ENCODE data around the gene PDK4. TPM values are rescaled to one million over a fixed set of nuclear protein-coding genes. Genes with fewer than 3 reads are reported as not detected.

Gene PDK4
- polyA plus RNA-seq, 3 donors = 2.2 to 26.0 (median 12.4) TPM

- H3K27ac ChIP-seq (ENCODE audit: low read depth in 1 of 2, low read length in 2 of 2) = peak overlapping the region in 1 of 2 donors; percentile 57
- H3K27me3 ChIP-seq (ENCODE audit: control insufficient read depth in 2 of 2, insufficient read depth in 2 of 2, low read length in 2 of 2) = no peaks in the 10 kb centered on the region
- H3K4me1 ChIP-seq (ENCODE audit: control insufficient read depth in 1 of 2, insufficient read depth in 2 of 2, low read length in 2 of 2) = peaks cover 14 to 18% of the 10 kb centered on the region in 2 donors
- peaks cover 0 to 10% (median 2%) of the 10 kb centered on the region in 3 donors for H3K27me3 Mint-ChIP-seq (ENCODE audit: low read depth in 3 of 3)
- no peak for DNase-seq
- H3K27ac Mint-ChIP-seq = peak overlapping the region in 4 of 7 donors; percentile 0 to 33 (median 1)
- peak overlapping the region in 1 of 3 experiments; percentile 59 for H3K4me3 ChIP-seq (replicated peaks in 1 of 3; ENCODE audit: low read depth in 2 of 3, low read length in 3 of 3)
- H3K79me2 ChIP-seq (ENCODE audit: insufficient read depth, low read length) = no peaks in the 10 kb centered on the region
- no peaks in the 10 kb centered on the region for H4K20me1 ChIP-seq (ENCODE audit: insufficient read depth, low read length)
- H3K9ac ChIP-seq (ENCODE audit: insufficient read depth, low read length, poor library complexity, severe bottlenecking) = no peak overlapping the region
- no peaks in the 10 kb centered on the region for H3K36me3 Mint-ChIP-seq
- H3K4me1 Mint-ChIP-seq = peaks cover 16% of the 10 kb centered on the region
- H3K36me3 ChIP-seq (replicated peaks in 1 of 2; ENCODE audit: control insufficient read depth in 1 of 2, insufficient read depth in 2 of 2, low read length in 2 of 2) = no peaks in the 10 kb centered on the region
- H3K9me3 Mint-ChIP-seq = no peaks in the 10 kb centered on the region
- no peaks in the 10 kb centered on the region for H3K9me3 ChIP-seq (replicated peaks in 1 of 2; ENCODE audit: control insufficient read depth in 1 of 2, insufficient read depth in 1 of 2, low read length in 2 of 2)
- peak overlapping the region; percentile 64 for H2AFZ ChIP-seq (ENCODE audit: insufficient read depth, low read depth, low read length, poor library complexity, severe bottlenecking)
- intact Hi-C loops (cut with micrococcal nuclease) = no loop called here
- WGBS (ENCODE audit: insufficient coverage) = no CpG with 5 or more reads among the region's 1 CpG
- H3K4me2 ChIP-seq (replicated peaks; ENCODE audit: extremely low read depth, low read length, poor library complexity, severe bottlenecking) = peak overlapping the region; percentile 53
- no peak for TF ChIP-seq CTCF (IDR thresholded peaks at IDR 0.05)
- peak overlapping the region in 1 of 2 donors; percentile 76 for H3K4me3 Mint-ChIP-seq
Measured at GRCh38 chr7:95545673-95546072, 50.6 kb downstream of the PDK4 start.

GRCh38 chr7:95545007-95545615, 51.2 kb downstream of the PDK4 start:
- H3K9ac ChIP-seq (ENCODE audit: insufficient read depth, low read length, poor library complexity, severe bottlenecking) = peak overlapping the region; percentile 46
- peak; percentile 70 for TF ChIP-seq CTCF (IDR thresholded peaks at IDR 0.05)
- peak overlapping the region; percentile 8 to 76 for H3K4me3 Mint-ChIP-seq

More at GRCh38 chr7:95545007-95545615, 51.2 kb downstream of the PDK4 start:
- H2AFZ ChIP-seq (ENCODE audit: insufficient read depth, low read depth, low read length, poor library complexity, severe bottlenecking) = peak overlapping the region; percentile 64
- no peaks in the 10 kb centered on the region for H3K9me3 Mint-ChIP-seq
- H4K20me1 ChIP-seq (ENCODE audit: insufficient read depth, low read length) = no peaks in the 10 kb centered on the region
- H3K9me3 ChIP-seq (replicated peaks in 1 of 2; ENCODE audit: control insufficient read depth in 1 of 2, insufficient read depth in 1 of 2, low read length in 2 of 2) = no peaks in the 10 kb centered on the region
- no CpG with 5 or more reads among the region's 3 CpGs for whole genome bisulfite sequencing (ENCODE audit: insufficient coverage)
- no peaks in the 10 kb centered on the region for H3K27me3 ChIP-seq (ENCODE audit: control insufficient read depth in 2 of 2, insufficient read depth in 2 of 2, low read length in 2 of 2)
- H3K4me2 ChIP-seq (replicated peaks; ENCODE audit: extremely low read depth, low read length, poor library complexity, severe bottlenecking) = peak overlapping the region; percentile 53
- intact Hi-C loops (cut with micrococcal nuclease) = no loop called here
- H3K27ac ChIP-seq (ENCODE audit: low read depth in 1 of 2, low read length in 2 of 2) = peak overlapping the region in 1 of 2 donors; percentile 57
- no peaks in the 10 kb centered on the region for H3K36me3 ChIP-seq (replicated peaks in 1 of 2; ENCODE audit: control insufficient read depth in 1 of 2, insufficient read depth in 2 of 2, low read length in 2 of 2)
- H3K4me3 ChIP-seq (replicated peaks in 1 of 3; ENCODE audit: low read depth in 2 of 3, low read length in 3 of 3) = peak overlapping the region in 2 of 3 experiments; percentile 45 to 59
- H3K36me3 Mint-ChIP-seq = no peaks in the 10 kb centered on the region
- H3K4me1 Mint-ChIP-seq = peaks cover 11% of the 10 kb centered on the region
- H3K79me2 ChIP-seq (ENCODE audit: insufficient read depth, low read length) = no peaks in the 10 kb centered on the region
- H3K4me1 ChIP-seq (ENCODE audit: control insufficient read depth in 1 of 2, insufficient read depth in 2 of 2, low read length in 2 of 2) = peaks cover 9 to 15% of the 10 kb centered on the region in 2 donors
- peak; percentile 21 to 42 (median 42) for DNase-seq
- peak overlapping the region in 4 of 7 donors; percentile 0 to 33 (median 1) for H3K27ac Mint-ChIP-seq
- peaks cover 0 to 10% (median 2%) of the 10 kb centered on the region in 3 donors for H3K27me3 Mint-ChIP-seq (ENCODE audit: low read depth in 3 of 3)

All from CD14-positive monocyte (primary cell).